Brain microvascular endothelial cell (primary cell): Measurements from ENCODE around the gene PEA15.

Experiments used
- DNase-seq: peaks from one replicate; pipeline ENCODE4 v3.0.0-alpha.2; 2020
- H3K27ac ChIP-seq: fragments of 250-450 bp; sonication (Bioruptor Pico); 2 replicates; pipeline ENCODE4 v1.5.1; 2020; ENCODE audit warnings: mild to moderate bottlenecking, moderate library complexity
- H3K27me3 ChIP-seq: fragments of 250-450 bp; sonication (Bioruptor Pico); replicated peaks from 2 replicates; pipeline ENCODE4 v1.5.1; 2020; ENCODE audit warnings: mild to moderate bottlenecking
- H3K36me3 ChIP-seq: fragments of 250-450 bp; sonication (Bioruptor Pico); replicated peaks from 2 replicates; pipeline ENCODE4 v1.5.1; 2020; ENCODE audit warnings: mild to moderate bottlenecking
- H3K4me3 ChIP-seq: 2 replicates; pipeline ENCODE4 v1.5.1; 2011; ENCODE audit warnings: low read depth, mild to moderate bottlenecking, control low read depth, low read length, moderate library complexity
- CTCF ChIP-seq: IDR thresholded peaks from 2 replicates; pipeline ENCODE4 v1.5.1; 2011; ENCODE audit warnings: low read depth, mild to moderate bottlenecking, moderate library complexity, low read length, control low read depth, inconsistent platforms; ENCODE audit errors: missing control alignments
- in situ Hi-C: cut with HindIII; loops from 2 replicates; pipeline ENCODE4 v1.10.0; 2017; ENCODE audit warnings: low sequenced_read_pairs, low pct_ligation_motif_present

PEA15 gene

GRCh38 chr1:160236806-160237205, 31.6 kb downstream of the PEA15 start:
- TF ChIP-seq CTCF: no peak

GRCh38 chr1:160237558-160237957, 32.4 kb downstream of the PEA15 start:
- in situ Hi-C loops: no loop called here
- peaks cover 46% of the 10 kb centered on the region for H3K36me3 ChIP-seq
- no peak for DNase-seq
- H3K27me3 ChIP-seq: no peaks in the 10 kb centered on the region
- TF ChIP-seq CTCF: no peak
- no peak overlapping the region for H3K4me3 ChIP-seq
- no peak overlapping the region for H3K27ac ChIP-seq

More at GRCh38 chr1:160236806-160237205, 31.6 kb downstream of the PEA15 start:
- H3K27ac ChIP-seq: no peak overlapping the region
- DNase-seq: no peak
- H3K36me3 ChIP-seq: peaks cover 46% of the 10 kb centered on the region
- in situ Hi-C loops: no loop called here
- no peak overlapping the region for H3K4me3 ChIP-seq
- no peaks in the 10 kb centered on the region for H3K27me3 ChIP-seq

- H3K27ac ChIP-seq: no peak overlapping the region
- DNase-seq: no peak
- H3K27me3 ChIP-seq: no peaks in the 10 kb centered on the region
- in situ Hi-C loops: no loop called here
- H3K36me3 ChIP-seq: peaks cover 48% of the 10 kb centered on the region
- no peak overlapping the region for H3K4me3 ChIP-seq
- no peak for TF ChIP-seq CTCF
Observed at GRCh38 chr1:160238408-160238807, 33.2 kb downstream of the PEA15 start.

- in situ Hi-C loops: no loop called here
- no peak for TF ChIP-seq CTCF
- no peak overlapping the region for H3K27ac ChIP-seq
- H3K27me3 ChIP-seq: no peaks in the 10 kb centered on the region
- no peak for DNase-seq
- no peak overlapping the region for H3K4me3 ChIP-seq
- peaks cover 46% of the 10 kb centered on the region for H3K36me3 ChIP-seq
Observed at GRCh38 chr1:160239582-160240299, 34.6 kb downstream of the PEA15 start.

- Histone ChIP-seq H3K36me3 (peaks cover 23% of the 10 kb centered on the region), H3K4me3 (no peak overlapping the region), H3K27ac (no peak overlapping the region), H3K27me3 (no peaks in the 10 kb centered on the region)
- in situ Hi-C loops: no loop called here
- no peak for DNase-seq
- no peak for TF ChIP-seq CTCF
Observed at GRCh38 chr1:160243767-160244166, 38.6 kb downstream of the PEA15 start.

GRCh38 chr1:160244209-160244608, 39.0 kb downstream of the PEA15 start:
- Histone ChIP-seq H3K36me3 (peaks cover 22% of the 10 kb centered on the region), H3K27ac (no peak overlapping the region), H3K27me3 (no peaks in the 10 kb centered on the region), H3K4me3 (no peak overlapping the region)
- DNase-seq: no peak
- TF ChIP-seq CTCF: no peak
- in situ Hi-C loops: no loop called here
